HG03439 (cell line): ENCODE results near the gene PNKD.

Source experiments
- ATAC-seq: cut with Tn5 transposase; IDR thresholded peaks from one replicate; pipeline ENCODE4 v1.9.1; 2021; ENCODE audit warnings: mild to moderate bottlenecking, moderate library complexity; ENCODE audit not compliant: unreplicated experiment

Gene PNKD

DNA sequence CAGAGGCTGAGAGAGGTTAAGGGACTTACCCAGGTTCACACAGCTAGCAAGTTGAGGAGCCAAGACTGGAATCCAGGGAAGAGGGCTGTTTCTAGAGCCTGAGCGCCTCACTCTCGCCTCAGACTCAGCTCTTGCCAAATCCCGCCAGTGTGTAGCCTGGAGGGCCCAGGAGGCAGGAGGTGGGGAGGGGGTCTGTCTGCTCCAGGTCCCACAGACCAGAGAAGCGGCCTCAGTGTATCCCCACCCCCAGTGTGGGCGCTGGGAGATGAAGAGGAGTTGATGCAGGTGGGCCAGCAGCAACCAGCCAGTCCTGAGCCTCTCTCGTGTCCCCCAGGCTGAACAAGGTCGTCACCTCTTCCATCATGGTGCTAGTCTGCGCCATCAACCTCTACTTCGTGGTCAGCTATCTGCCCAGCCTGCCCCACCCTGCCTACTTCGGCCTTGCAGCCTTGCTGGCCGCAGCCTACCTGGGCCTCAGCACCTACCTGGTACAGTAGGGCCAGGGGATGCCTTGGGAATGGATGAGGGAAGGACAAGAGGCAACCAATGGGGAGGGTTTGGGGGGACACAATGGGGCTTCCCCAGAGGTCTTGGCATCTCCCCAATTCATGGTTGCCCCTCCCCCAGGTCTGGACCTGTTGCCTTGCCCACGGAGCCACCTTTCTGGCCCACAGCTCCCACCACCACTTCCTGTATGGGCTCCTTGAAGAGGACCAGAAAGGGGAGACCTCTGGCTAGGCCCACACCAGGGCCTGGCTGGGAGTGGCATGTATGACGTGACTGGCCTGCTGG is 124.2 kb downstream of the PNKD start:
- no peak for ATAC-seq

DNA sequence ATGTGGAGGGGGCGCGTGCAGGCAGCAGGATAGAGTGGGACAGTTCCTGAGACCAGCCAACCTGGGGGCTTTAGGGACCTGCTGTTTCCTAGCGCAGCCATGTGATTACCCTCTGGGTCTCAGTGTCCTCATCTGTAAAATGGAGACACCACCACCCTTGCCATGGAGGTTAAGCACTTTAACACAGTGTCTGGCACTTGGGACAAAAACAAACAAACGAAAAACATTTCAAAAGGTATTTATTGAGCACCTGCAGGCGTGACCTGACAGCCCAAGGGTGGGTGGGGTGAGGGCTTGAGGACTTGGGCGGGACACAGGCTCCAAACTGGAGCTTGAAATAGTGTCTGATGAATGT is 124.7 kb downstream of the PNKD start:
- no peak for ATAC-seq

DNA sequence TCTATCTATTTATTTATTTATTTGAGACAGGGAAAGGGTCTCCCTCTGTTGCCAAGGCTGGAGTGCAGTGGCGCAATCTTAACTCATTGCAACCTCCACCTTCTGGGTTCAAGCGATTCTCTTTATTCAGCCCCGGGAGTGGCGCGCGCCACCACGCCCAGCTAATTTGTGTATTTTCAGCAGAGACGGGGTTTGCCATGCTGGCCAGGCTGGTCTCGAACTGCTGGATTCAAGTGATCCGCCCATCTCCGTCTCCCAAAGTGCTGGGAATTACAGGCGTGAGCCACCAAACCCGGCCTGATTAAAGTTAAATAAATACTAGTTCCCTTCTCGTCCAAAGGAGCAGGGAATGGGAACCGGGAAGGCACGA is 125.1 kb downstream of the PNKD start:
- no peak for ATAC-seq

DNA sequence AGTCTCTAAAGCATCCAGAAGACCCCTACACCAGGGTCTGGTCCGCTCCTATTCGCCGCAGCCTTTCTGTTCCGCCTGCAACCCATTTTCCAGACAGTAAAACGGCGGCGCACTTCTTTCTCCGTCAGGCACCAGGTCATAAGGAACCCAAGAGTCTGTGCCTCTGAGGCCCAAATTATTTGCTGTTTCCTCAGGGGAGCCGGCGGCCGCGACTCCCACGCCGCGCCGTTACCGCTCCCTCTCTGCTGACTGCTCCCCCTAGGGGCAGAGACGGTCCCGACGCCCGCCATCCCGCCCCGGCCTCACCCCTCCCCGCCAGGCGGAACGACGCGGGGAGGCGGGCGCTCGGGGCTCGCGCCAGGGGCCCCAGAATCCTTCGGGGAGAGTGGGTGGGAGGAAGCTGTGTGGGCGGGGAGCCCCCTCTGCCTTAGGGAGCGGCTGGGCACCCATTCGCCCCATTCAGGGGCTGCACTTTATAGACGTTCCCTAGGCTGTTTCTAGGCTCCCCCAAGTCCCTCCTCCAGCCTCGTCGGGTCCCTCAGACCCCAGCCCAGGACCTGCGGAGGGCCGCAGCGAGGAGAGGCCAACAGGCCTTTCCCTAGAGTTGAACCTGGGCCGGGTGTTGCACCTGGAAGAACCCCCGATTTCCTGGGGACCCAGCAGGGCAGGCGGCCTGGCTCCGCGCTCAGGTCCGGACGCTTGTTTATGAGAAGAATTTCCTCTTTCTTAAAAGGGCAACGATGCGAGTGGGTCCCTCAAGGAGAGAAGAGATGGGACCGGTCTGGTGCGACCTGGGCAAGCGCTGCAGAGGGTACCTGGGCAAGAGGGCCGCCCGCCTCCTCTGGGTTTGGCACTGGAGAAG is 125.7 kb downstream of the PNKD start:
- ATAC-seq = peak; percentile 46
